GM21360 (cell line): ENCODE results near the gene SEBOX.

Source experiments
- ATAC-seq: cut with Tn5 transposase; IDR thresholded peaks from one replicate; pipeline ENCODE4 v1.9.1; 2021; ENCODE audit warnings: mild to moderate bottlenecking, moderate library complexity; ENCODE audit not compliant: unreplicated experiment

The SEBOX gene, protein sequence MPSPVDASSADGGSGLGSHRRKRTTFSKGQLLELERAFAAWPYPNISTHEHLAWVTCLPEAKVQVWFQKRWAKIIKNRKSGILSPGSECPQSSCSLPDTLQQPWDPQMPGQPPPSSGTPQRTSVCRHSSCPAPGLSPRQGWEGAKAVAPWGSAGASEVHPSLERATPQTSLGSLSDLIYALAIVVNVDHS

DNA sequence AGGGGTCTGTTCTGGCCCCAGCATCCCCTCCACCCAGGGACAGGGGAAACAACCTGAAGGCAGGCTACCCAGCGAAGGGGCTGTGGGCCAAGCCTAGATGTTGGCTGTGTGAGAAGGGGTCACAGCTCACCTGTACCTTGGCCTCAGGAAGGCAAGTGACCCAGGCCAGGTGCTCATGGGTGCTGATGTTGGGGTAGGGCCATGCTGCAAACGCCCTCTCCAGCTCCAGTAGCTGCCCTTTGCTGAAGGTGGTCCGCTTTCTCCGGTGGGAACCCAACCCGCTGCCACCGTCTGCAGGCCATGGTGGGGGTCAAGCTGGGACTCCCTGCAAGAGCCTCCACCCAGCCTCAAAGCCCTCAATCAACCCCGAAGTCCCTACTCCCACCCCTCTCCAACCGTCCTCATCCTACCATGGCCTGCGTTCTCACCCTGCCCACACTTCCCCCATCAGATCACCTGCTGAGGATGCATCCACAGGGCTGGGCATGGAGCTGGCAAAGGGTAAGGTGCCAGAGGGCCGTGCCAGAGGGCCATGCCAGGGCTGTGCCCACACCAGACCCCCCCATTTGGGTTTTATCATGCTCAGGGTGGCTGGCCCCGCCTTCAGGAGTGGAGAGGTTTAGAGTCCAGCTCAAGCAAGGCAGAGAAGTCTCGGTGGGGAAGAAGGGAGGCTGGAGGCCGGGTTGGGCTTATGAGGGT lies at the start of gene SEBOX:
Gene SEBOX, minus strand, starts transcription at position 535 of the 699 bp plus-strand sequence. Its CDS starts 48 bp downstream, at position 487.
- no peak for ATAC-seq

GRCh38 chr17:28413804-28414203 lies 48.8 kb upstream of the SEBOX start:
- ATAC-seq = no peak

GRCh38 chr17:28412099-28412498 lies 47.1 kb upstream of the SEBOX start:
- ATAC-seq = no peak

GRCh38 chr17:28407974-28408306 lies 42.9 kb upstream of the SEBOX start:
- no peak for ATAC-seq

- no peak for ATAC-seq
These were observed 42.4 kb upstream of the SEBOX start for GRCh38 chr17:28407130-28407973.

DNA sequence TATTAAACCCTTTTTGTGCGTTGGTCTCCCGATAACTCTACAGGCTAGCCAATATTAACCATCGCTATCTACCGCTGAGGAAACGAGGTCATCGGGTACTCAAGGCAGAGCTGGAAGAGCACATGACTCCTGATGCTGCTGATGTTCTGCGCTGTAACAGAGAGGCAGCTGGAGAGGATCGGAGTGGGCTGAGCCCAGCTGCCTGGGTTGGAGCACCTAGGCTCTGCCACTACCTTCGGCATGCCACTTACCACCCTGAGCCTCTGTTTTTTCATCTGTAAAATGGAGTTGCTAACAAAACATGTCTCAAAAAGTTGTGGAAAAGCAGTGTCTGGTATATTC lies 41.4 kb upstream of the SEBOX start:
- no peak for ATAC-seq

DNA sequence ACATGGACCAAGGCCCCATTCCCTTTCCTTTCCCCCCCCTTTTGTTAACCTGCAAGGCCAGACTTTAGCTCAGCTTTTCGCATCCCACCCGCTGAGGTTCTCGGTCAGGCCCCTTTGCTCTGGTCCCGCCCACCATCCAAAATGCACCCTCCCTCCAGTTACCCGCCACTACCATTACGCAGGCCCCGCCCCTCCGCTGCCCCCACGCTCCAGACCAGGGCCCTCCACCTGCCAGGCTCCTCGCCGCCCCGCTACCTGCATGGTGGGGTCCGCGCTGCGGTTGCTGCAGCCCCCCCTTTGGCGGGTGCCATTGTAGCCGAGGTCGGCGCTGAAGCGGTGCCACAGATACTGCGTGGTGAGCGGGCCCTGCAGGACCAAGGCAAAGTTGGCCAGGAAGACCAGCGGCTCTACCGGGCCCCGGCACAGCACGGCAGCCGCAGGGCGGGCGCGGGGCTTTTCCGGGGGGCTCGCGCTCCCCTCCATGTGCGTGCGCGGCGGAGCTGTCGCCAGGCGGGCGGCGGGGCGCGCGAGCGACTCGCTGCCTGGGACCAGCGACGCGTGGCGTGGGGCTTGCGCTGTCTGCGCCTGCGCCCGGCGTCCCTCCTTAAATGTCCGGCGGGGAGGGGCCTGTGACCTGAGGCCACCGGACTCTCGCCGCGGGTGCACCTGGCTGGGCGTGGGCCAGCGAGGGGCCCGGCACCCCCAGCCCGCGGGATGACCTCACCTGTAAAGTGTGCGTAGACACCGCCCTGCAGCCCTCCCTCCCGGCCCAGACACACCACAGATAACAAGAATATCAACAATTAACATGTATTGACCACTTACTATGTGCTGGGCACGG lies 40.9 kb upstream of the SEBOX start, which contains the start of gene SLC46A1:
Gene SLC46A1, minus strand, starts transcription at position 581 of the 841 bp plus-strand sequence. Its CDS starts 98 bp downstream, at position 483.
- ATAC-seq = no peak

GRCh38 chr17:28404812-28405570 lies 40.0 kb upstream of the SEBOX start:
- no peak for ATAC-seq

GRCh38 chr17:28404461-28404811 lies 39.4 kb upstream of the SEBOX start:
- ATAC-seq = no peak

DNA sequence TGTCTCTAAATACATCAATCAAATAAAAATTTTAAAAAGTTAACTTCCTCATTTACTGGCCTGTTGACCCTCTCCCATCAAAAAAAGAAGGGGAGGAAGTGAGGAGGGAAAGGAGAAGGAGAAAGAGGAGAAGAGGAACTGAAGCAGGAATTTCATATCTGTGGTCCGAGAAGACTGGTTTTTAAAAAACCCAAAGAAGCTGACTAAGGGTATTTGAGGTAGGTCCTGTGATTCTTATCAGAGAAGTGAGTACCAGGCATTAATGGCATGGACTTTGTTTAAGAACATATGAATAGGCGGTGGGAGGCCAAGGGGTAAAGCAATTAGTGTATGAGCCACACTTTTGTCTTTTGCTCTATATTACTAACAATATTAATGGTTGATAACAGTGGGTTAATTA lies 39.0 kb upstream of the SEBOX start:
- no peak for ATAC-seq

DNA sequence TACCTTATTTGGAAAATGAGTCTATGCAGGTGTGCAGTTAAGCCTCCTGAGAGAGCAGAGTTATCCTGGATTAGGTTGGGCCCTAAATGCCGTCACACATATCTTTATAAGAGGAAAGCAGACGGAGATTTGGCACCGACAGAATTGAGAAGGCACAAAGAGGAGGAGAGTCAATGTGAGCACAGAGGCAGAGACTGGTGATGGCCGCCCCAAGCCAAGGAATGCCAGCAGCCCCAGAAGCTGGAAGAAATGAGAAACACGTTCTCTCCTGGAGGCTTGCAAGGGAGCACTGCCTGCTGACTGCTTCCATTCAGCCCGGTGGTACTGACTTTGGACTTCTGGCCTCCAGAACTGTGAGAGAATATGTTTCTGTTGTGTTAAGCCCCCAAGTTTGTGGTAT lies 37.8 kb upstream of the SEBOX start:
- no peak for ATAC-seq

DNA sequence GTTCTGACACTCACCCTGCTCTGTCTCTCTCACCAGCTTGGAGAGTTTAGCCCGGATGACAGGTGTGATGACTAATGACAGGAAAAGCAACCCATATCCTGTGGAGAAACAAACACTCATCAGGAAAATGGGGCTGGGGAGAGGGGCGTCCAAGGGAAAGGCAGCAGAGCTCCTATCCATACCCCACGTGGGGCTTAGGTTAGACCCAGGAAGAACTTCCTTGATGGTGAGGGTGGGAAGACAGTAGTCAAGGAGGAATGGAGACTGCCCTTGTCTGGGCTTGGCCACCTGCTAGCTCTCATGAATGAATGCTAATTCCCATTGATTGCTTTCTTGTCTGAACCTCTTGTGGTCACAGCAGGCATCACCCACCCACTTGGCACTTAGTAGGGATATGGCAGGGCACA lies 37.2 kb upstream of the SEBOX start:
- no peak for ATAC-seq

GRCh38 chr17:28399808-28400207 lies 34.8 kb upstream of the SEBOX start:
- no peak for ATAC-seq

GRCh38 chr17:28398280-28398981 lies 33.4 kb upstream of the SEBOX start:
- ATAC-seq = no peak

DNA sequence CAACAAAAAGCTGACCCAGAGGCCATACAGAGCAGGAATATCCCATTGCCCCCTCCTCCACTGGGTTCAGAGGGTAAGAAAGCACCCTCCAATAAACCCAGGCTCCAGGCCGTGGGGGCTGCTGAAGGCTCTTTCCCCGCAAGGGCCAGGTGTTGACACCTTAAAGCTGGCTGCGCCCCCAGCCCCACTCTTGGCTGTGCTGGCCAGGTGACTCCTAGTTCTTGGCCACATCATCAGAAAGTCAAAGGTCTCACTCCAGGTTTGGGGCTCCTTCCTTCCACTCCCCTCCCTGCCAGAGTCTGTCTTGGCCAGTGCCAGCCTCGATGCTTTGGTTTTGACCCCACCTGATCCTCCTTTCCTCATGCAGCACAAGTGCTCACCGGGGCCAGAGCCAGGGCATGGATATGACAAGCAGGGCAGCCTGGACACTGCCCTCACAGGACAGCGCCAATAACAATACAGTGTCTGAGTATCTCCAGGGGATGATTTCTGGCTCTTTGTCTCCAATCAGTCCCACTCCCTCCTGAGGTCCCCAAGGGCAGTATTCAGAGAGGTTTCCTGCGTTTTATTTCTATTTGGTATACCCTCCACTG lies 32.8 kb upstream of the SEBOX start:
- ATAC-seq = no peak

DNA sequence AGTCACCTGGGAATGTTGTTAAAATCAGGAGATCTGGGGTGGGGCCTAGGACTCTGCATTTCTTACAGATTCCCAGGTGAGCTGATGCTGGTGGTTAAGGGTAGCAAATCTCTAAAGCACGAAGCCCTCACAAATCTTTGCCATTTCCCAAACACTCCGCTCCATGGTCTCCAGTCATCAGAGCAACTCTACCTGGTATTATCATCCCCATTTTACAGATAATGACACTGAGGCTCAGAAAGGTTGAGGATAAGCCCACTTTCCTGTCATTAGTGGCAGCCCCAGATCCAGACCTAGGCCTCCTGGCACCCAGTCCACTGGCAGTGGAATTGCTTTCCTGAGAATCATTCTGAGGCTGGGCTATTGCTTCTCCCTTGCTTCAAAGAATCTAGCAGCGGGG lies 32.3 kb upstream of the SEBOX start:
- no peak for ATAC-seq

GRCh38 chr17:28396635-28397239 lies 31.7 kb upstream of the SEBOX start:
- ATAC-seq = no peak

DNA sequence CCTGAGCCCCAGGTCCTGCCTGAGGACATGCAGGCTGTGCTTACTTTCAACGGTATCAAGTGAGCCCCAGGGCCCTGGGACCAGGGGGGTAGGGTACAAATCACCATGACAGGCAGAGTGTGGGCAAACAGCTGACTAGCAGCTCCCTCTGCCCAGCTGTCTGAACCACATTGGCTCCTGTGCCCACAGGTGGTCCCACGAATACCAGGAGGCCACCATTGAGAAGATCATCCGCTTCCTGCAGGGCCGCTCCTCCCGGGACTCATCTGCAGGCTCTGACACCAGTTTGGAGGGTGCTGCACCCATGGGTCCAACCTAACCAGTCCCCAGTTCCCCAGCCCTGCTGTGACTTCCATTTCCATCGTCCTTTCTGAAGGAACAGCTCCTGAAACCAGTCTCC lies 31.0 kb upstream of the SEBOX start:
- ATAC-seq = no peak

GRCh38 chr17:28395426-28395825 lies 30.4 kb upstream of the SEBOX start:
- ATAC-seq = no peak
